IMR-90 (cell line): ENCODE data around the gene MGAT5B. TPM values are rescaled to one million over a fixed set of nuclear protein-coding genes. Genes with fewer than 3 reads are reported as not detected.

ENCODE experiments used
- ATAC-seq: fragments of 200-7000 bp; cut with Tn5 transposase; 2 replicates; pipeline ENCODE4 v1.9.1; 2020; ENCODE audit warnings: low read depth, mild to moderate bottlenecking, moderate library complexity
- BruUV-seq: library from RNA; stranded (reverse); fragments of 400-500 nt; replicated peaks from 2 replicates; lab custom pipeline; 2021; lab: Mats Ljungman, UMichigan
- CTCF ChIA-PET: fragments of 300-600 bp; formaldehyde crosslinking; extraction: SDS; loops from one replicate; lab custom pipeline; 2021; ENCODE audit warnings: antibody characterized with exemption; lab: Yijun Ruan, JAX
- POLR2A ChIA-PET: fragments of 300-600 bp; sonication (Branson Sonifier 250); formaldehyde crosslinking; loops from one replicate; lab custom pipeline; 2022; ENCODE audit warnings: antibody characterized with exemption; ENCODE audit not compliant: unreplicated experiment; lab: Charles Lee
- DNase-seq: peaks from one replicate; pipeline ENCODE4 v3.0.0; 2013
- H2AFZ ChIP-seq: replicated peaks from 2 replicates; pipeline ENCODE3; 2013; ENCODE audit warnings: low read length, mild to moderate bottlenecking; ENCODE audit not compliant: poor library complexity
- H2AK5ac ChIP-seq: 2 replicates; pipeline ENCODE4 v1.6.1; 2013; ENCODE audit warnings: low read depth, low read length, inconsistent platforms
- H2AK9ac ChIP-seq: replicated peaks from 2 replicates; pipeline ENCODE3; 2013; ENCODE audit warnings: mild to moderate bottlenecking, low read depth, low read length, moderate library complexity; ENCODE audit not compliant: poor library complexity
- H2BK120ac ChIP-seq: 2 replicates; pipeline ENCODE4 v1.6.1; 2013; ENCODE audit warnings: low read depth, low read length, inconsistent platforms
- H2BK15ac ChIP-seq: 3 replicates; pipeline ENCODE4 v1.6.1; 2013; ENCODE audit warnings: low read depth, low read length, inconsistent platforms
- H2BK20ac ChIP-seq: 2 replicates; pipeline ENCODE4 v1.6.1; 2013; ENCODE audit warnings: low read depth, mild to moderate bottlenecking, inconsistent platforms, low read length, moderate library complexity
- H2BK5ac ChIP-seq: 2 replicates; pipeline ENCODE4 v1.6.1; 2013; ENCODE audit warnings: mild to moderate bottlenecking, low read depth, low read length, inconsistent platforms; ENCODE audit not compliant: poor library complexity, severe bottlenecking
- H3K14ac ChIP-seq: replicated peaks from 2 replicates; pipeline ENCODE4 v1.6.1; 2013; ENCODE audit warnings: low read depth, low read length, inconsistent platforms
- H3K18ac ChIP-seq: 2 replicates; pipeline ENCODE4 v1.6.1; 2013; ENCODE audit warnings: low read depth, low read length, control low read depth
- H3K23ac ChIP-seq: 2 replicates; pipeline ENCODE4 v1.6.1; 2013; ENCODE audit warnings: low read depth, low read length, inconsistent platforms
- H3K27ac ChIP-seq: 2 replicates; pipeline ENCODE4 v1.5.1; 2013; ENCODE audit warnings: mild to moderate bottlenecking, control low read depth, low read length; ENCODE audit not compliant: insufficient read depth
- H3K27me3 ChIP-seq: 2 replicates; pipeline ENCODE4 v1.6.1; 2013; ENCODE audit warnings: low read length; ENCODE audit not compliant: control insufficient read depth, insufficient read depth
- H3K36me3 ChIP-seq: 2 replicates; pipeline ENCODE4 v1.6.1; 2013; ENCODE audit warnings: low read length, mixed read lengths; ENCODE audit not compliant: control insufficient read depth, insufficient read depth
- H3K4ac ChIP-seq: 2 replicates; pipeline ENCODE4 v1.6.1; 2013; ENCODE audit warnings: low read depth, low read length, inconsistent platforms
- H3K4me1 ChIP-seq: 2 replicates; pipeline ENCODE4 v1.6.1; 2013; ENCODE audit warnings: low read length, mixed read lengths; ENCODE audit not compliant: control insufficient read depth, insufficient read depth
- H3K4me2 ChIP-seq: 2 replicates; pipeline ENCODE4 v1.6.1; 2013; ENCODE audit warnings: low read depth, mild to moderate bottlenecking, control low read depth, low read length, moderate library complexity
- H3K4me3 ChIP-seq: 2 replicates; pipeline ENCODE4 v1.5.1; 2013; ENCODE audit warnings: low read depth, mild to moderate bottlenecking, control low read depth, low read length, moderate library complexity; ENCODE audit not compliant: insufficient read depth
- H3K56ac ChIP-seq: 2 replicates; pipeline ENCODE4 v1.6.1; 2013; ENCODE audit warnings: low read length, inconsistent platforms; ENCODE audit not compliant: insufficient read depth; ENCODE audit errors: extremely low read depth
- H3K79me1 ChIP-seq, 2 experiments: 2 replicates each; pipeline ENCODE4 v1.6.1; 2013; ENCODE audit warnings: low read length in 2 of 2, inconsistent platforms in 1 of 2, low read depth in 1 of 2
- H3K9ac ChIP-seq: 2 replicates; pipeline ENCODE4 v1.6.1; 2013; ENCODE audit warnings: low read depth, low read length, control low read depth
- H3K9me1 ChIP-seq: 2 replicates; pipeline ENCODE4 v1.6.1; 2013; ENCODE audit warnings: low read length, inconsistent platforms; ENCODE audit not compliant: insufficient read depth
- H3K9me3 ChIP-seq: 2 replicates; pipeline ENCODE4 v1.6.1; 2013; ENCODE audit warnings: low read length; ENCODE audit not compliant: control insufficient read depth, insufficient read depth
- H4K20me1 ChIP-seq: 2 replicates; pipeline ENCODE4 v1.6.1; 2013; ENCODE audit warnings: low read length, inconsistent platforms; ENCODE audit not compliant: insufficient read depth
- H4K5ac ChIP-seq: 2 replicates; pipeline ENCODE4 v1.6.1; 2013; ENCODE audit warnings: mild to moderate bottlenecking, low read depth, low read length, control low read depth
- H4K8ac ChIP-seq, 2 experiments: 2 replicates each; pipeline ENCODE4 v1.6.1; 2013; ENCODE audit warnings: low read depth in 2 of 2, low read length in 2 of 2, control low read depth in 1 of 2, inconsistent platforms in 1 of 2
- H4K91ac ChIP-seq: 2 replicates; pipeline ENCODE4 v1.6.1; 2013; ENCODE audit warnings: low read depth, low read length, inconsistent platforms; ENCODE audit not compliant: insufficient read depth
- CEBPB ChIP-seq: IDR thresholded peaks from 2 replicates; pipeline ENCODE4 v1.6.1; 2012; ENCODE audit warnings: low read depth, low read length, improper control_type of control experiment
- CHD1 ChIP-seq: IDR thresholded peaks from 2 replicates; pipeline ENCODE4 v1.6.1; 2012; ENCODE audit warnings: low read depth, low read length, improper control_type of control experiment
- FOS ChIP-seq: fragments of 150-350 bp; IDR thresholded peaks from 2 replicates; pipeline ENCODE4 v1.6.1; 2016; ENCODE audit warnings: low read depth, low read length
- MAZ ChIP-seq: IDR thresholded peaks from 2 replicates; pipeline ENCODE4 v1.6.1; 2012; ENCODE audit warnings: low read depth, mild to moderate bottlenecking, low read length, improper control_type of control experiment, moderate library complexity, borderline replicate concordance
- NFE2L2 ChIP-seq: fragments of 150-350 bp; IDR thresholded peaks from 2 replicates; pipeline ENCODE4 v1.6.1; 2016; ENCODE audit warnings: low read depth, mild to moderate bottlenecking, low read length
- WGBS, 2 experiments: methylation state at CpG; one replicate each; pipeline versions ENCODE4 v1.1.5 to v1.1.7; 2013; ENCODE audit warnings: missing lambda C conversion rate in 2 of 2; ENCODE audit not compliant: insufficient read length in 1 of 2; ENCODE audit errors: extremely low coverage in 2 of 2; 5-methylcytosine and 5-hydroxymethylcytosine counted together
- dilution Hi-C: fragments of 300-500 bp; cut with HindIII; formaldehyde crosslinking; loops from one replicate; pipeline ENCODE4 v1.14.3; 2018; ENCODE audit warnings: low sequenced_read_pairs; ENCODE audit not compliant: unreplicated experiment
- in situ Hi-C: fragments of 300-500 bp; cut with MboI; formaldehyde crosslinking; loops from 3 replicates; pipeline ENCODE4 v1.14.3; 2019; ENCODE audit warnings: low sequenced_read_pairs, inconsistent platforms, mixed read lengths
- intact Hi-C: fragments of 100-400 bp; cut with micrococcal nuclease; formaldehyde crosslinking; loops from 2 replicates; pipeline ENCODE4 v1.10.0; 2022
- polyA plus RNA-seq, 3 experiments: library from polyadenylated mRNA; depleted of rRNA; stranded (reverse); fragments of >200 nt; gene quantifications; 2 replicates each; pipeline ENCODE4 v1.2.3, GENCODE V29; 2012; ENCODE audit warnings: low replicate concordance in 1 of 3
- total RNA-seq: library from RNA; depleted of rRNA; stranded (reverse); fragments of >200 nt; gene quantifications from 2 replicates; pipeline ENCODE4 v1.2.3, GENCODE V29; 2012
- TF ChIP-seq, protein P1 (sequence below): fragments of 150-350 bp; IDR thresholded peaks from 2 replicates; pipeline ENCODE4 v1.6.1; 2016; ENCODE audit warnings: low read depth, mild to moderate bottlenecking, low read length, moderate library complexity, borderline replicate concordance

Gene MGAT5B
- total and polyA plus RNA-seq, 2 of the 4 experiments (the other 2 are of a cell fraction), result 0.54 to 2.0 TPM

DNA sequence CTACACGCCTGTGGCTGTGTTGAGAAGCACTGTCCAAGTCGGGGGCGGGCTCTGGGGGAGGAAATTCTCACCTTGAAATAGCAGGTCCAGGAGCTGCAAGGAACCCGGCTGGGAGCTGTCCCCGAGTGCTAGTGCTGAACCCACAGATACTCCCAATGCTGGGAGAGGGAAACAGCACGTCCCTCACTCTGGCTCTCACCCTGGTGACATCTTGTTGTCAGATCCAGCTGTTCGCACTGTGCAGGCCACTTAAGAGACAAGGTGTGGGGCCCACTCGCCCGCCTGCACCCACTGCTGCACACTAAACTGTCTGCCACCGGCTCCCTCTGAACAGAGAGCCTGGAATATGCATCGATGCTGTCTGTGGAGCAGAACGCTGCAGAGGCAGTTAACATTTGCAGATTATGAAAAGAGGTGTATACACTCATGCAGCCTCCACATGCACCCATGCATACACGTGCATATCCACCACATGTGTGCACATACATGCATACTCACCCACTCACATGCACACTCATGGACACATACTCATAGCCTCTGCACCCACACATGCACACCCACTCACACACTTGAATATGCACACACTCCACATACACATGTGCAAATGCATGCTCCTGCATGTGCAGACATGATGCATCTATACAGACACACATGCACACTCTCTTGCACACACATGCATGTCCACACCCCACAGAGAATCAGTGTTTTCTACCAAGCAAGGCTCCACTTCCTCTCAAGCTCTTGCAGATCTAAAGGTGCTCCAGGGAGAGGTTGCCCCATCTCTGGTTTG is 42.0 kb downstream of the MGAT5B start:
- 1% methylated on average over 10 of the region's 13 CpGs; no CpG with 5 or more reads in 1 of the 2 experiments for WGBS, 2 experiments
- no peak overlapping the region for H3K9ac ChIP-seq
- H3K27ac ChIP-seq, result no peak overlapping the region
- CTCF ChIA-PET, result interaction anchor here (0.6 kb wide), 1 partner anchor 1647 kb away, joined by 4 read pairs; no protein-coding TSS in a partner anchor
- no peak overlapping the region for H3K4ac ChIP-seq
- no peak overlapping the region for H2AK5ac ChIP-seq
- no peaks in the 10 kb centered on the region for H4K20me1 ChIP-seq
- peak overlapping the region; percentile 81 for H2AK9ac ChIP-seq
- no peak overlapping the region for H3K14ac ChIP-seq
- no peak overlapping the region for H3K4me3 ChIP-seq
- no peaks in the 10 kb centered on the region for H3K4me1 ChIP-seq
- ATAC-seq, result peak; percentile 83
- no peak overlapping the region for H2BK120ac ChIP-seq
- intact Hi-C loops, result no loop called here
- H3K18ac ChIP-seq, result no peak overlapping the region
- H3K23ac ChIP-seq, result no peak overlapping the region
- H3K9me3 ChIP-seq, result no peaks in the 10 kb centered on the region; the same call in 1 of the 2 replicates
- no peak overlapping the region for H3K4me2 ChIP-seq
- H3K27me3 ChIP-seq, result no peaks in the 10 kb centered on the region; the same call in 1 of the 2 replicates
- H3K56ac ChIP-seq, result no peak overlapping the region
- TF ChIP-seq MAZ (no peak), CHD1 (no peak), NFE2L2 (no peak), FOS (no peak), CEBPB (no peak)
- TF ChIP-seq, protein P1, sequence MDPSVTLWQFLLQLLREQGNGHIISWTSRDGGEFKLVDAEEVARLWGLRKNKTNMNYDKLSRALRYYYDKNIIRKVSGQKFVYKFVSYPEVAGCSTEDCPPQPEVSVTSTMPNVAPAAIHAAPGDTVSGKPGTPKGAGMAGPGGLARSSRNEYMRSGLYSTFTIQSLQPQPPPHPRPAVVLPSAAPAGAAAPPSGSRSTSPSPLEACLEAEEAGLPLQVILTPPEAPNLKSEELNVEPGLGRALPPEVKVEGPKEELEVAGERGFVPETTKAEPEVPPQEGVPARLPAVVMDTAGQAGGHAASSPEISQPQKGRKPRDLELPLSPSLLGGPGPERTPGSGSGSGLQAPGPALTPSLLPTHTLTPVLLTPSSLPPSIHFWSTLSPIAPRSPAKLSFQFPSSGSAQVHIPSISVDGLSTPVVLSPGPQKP, result no peak
- no peaks in the 10 kb centered on the region for H3K79me1 ChIP-seq
- DNase-seq, result peak; percentile 41
- no peaks in the 10 kb centered on the region for H3K36me3 ChIP-seq
- H2AFZ ChIP-seq, result peak overlapping the region; percentile 63
- no TSS peak for BruUV-seq
- POLR2A ChIA-PET, result no interaction called here
- H2BK20ac ChIP-seq, result no peak overlapping the region
- H4K91ac ChIP-seq, result no peak overlapping the region
- no peak overlapping the region for H2BK5ac ChIP-seq
- no peak overlapping the region for H2BK15ac ChIP-seq
- dilution Hi-C loops, result no loop called here
- H4K8ac ChIP-seq, result no peak overlapping the region
- no peak overlapping the region for H4K5ac ChIP-seq
- in situ Hi-C loops, result no loop called here
- H3K9me1 ChIP-seq, result peaks cover 5% of the 10 kb centered on the region; the same call in 1 of the 2 replicates
